A673 (cell line): Measurements from ENCODE around the gene VASH2.
"Not testable (repeated sequence)": the region's sequence is repeated elsewhere in the genome, so short reads cannot be mapped to it uniquely, and the experiment has no call there.

Source experiments
- CTCF ChIP-seq: fragments of 300-800, 200-600 bp; sonication (generic); conservative IDR thresholded peaks from 2 replicates; pipeline ENCODE4 v1.5.1; 2017; ENCODE audit warnings: low read depth, mild to moderate bottlenecking, antibody characterized with exemption, low read length, moderate library complexity, mixed read lengths
- EZH2 ChIP-seq: fragments of 200-600 bp; sonication (generic); IDR thresholded peaks from 2 replicates; pipeline ENCODE4 v1.6.1; 2017; ENCODE audit warnings: borderline replicate concordance, low read depth, mild to moderate bottlenecking, mixed read lengths, antibody characterized with exemption, low read length; ENCODE audit not compliant: poor library complexity, severe bottlenecking

- not testable (repeated sequence) for TF ChIP-seq CTCF, EZH2
These were observed 36.2 kb upstream of the VASH2 start for GRCh38 chr1:212914110-212914509.
